ENCODE results near the gene RAB6A.

DNA sequence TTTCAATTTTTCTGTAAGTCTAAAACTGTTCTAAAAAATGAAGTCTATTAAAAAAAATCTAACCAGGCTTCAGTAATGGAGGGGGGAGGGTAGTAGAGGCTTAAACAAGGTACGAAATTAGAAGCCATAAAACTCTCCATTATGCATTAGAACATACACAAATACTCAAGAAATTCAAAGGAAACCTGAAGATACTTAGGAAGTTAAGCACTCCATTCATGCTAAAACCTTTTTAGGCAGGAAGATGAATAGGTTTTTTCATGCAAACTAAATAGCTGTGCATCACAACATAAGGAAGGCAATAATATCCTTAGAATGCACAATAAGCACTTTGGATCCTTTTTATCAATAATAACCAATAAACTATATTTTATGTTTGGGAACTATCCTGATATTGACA is 2.4 kb downstream of the RAB6A start:
- no peak for TF ChIP-seq EZH2 (optimal IDR thresholded peaks at IDR 0.05; ENCODE audit: low read depth, low read length)
- TF ChIP-seq, protein P1, sequence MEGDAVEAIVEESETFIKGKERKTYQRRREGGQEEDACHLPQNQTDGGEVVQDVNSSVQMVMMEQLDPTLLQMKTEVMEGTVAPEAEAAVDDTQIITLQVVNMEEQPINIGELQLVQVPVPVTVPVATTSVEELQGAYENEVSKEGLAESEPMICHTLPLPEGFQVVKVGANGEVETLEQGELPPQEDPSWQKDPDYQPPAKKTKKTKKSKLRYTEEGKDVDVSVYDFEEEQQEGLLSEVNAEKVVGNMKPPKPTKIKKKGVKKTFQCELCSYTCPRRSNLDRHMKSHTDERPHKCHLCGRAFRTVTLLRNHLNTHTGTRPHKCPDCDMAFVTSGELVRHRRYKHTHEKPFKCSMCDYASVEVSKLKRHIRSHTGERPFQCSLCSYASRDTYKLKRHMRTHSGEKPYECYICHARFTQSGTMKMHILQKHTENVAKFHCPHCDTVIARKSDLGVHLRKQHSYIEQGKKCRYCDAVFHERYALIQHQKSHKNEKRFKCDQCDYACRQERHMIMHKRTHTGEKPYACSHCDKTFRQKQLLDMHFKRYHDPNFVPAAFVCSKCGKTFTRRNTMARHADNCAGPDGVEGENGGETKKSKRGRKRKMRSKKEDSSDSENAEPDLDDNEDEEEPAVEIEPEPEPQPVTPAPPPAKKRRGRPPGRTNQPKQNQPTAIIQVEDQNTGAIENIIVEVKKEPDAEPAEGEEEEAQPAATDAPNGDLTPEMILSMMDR (IDR thresholded peaks at IDR 0.05; ENCODE audit: low read length) = no peak
- TF ChIP-seq EZH2phosphoT487 (IDR thresholded peaks at IDR 0.05; ENCODE audit: low read length) = no peak

Data from MM.1S (cell line).